ENCODE data around the gene ZFAND3. TPM values are rescaled to one million over a fixed set of nuclear protein-coding genes. Genes with fewer than 3 reads are reported as not detected.

ZFAND3 gene
- polyA plus RNA-seq, 1 donor from 2014 or later = 19.7 TPM

- Histone ChIP-seq H3K4me3 (ENCODE audit: low read length) (no peak overlapping the region), H3K36me3 (ENCODE audit: insufficient read depth, low read length) (no peaks in the 10 kb centered on the region), H3K9ac (ENCODE audit: low read length) (no peak overlapping the region), H3K9me2 (ENCODE audit: insufficient read depth, low read length) (no peaks in the 10 kb centered on the region), H3K9me3 (ENCODE audit: low read length) (no peaks in the 10 kb centered on the region), H2AFZ (ENCODE audit: low read depth, low read length) (no peak overlapping the region), H3K27ac (ENCODE audit: low read length) (no peak overlapping the region), H4K20me1 (ENCODE audit: insufficient read depth) (no peaks in the 10 kb centered on the region), H3K4me2 (ENCODE audit: low read length) (no peak overlapping the region), H3K27me3 (ENCODE audit: insufficient read depth, low read depth, low read length) (no peaks in the 10 kb centered on the region), H3F3A (ENCODE audit: insufficient read depth, low read length, poor library complexity, severe bottlenecking) (peaks cover 4% of the 10 kb centered on the region), H3K79me2 (replicated peaks; ENCODE audit: insufficient read depth, low read length) (peaks cover 54% of the 10 kb centered on the region)
- no peak for TF ChIP-seq REST (IDR thresholded peaks at IDR 0.05; ENCODE audit: borderline replicate concordance)
- TF ChIP-seq RAD21 (conservative IDR thresholded peaks at IDR 0.05) = no peak
- no peak for TF ChIP-seq SMC3 (conservative IDR thresholded peaks at IDR 0.05; ENCODE audit: poor library complexity)
- TF ChIP-seq TAF1 (IDR thresholded peaks at IDR 0.05; ENCODE audit: low read depth) = no peak
- TF ChIP-seq MXI1 (conservative IDR thresholded peaks at IDR 0.05; ENCODE audit: poor library complexity, severe bottlenecking) = no peak
- TF ChIP-seq CTCF (IDR thresholded peaks at IDR 0.05; ENCODE audit: poor library complexity, severe bottlenecking) = no peak
Measured at GRCh38 chr6:37840940-37841300, 21.4 kb downstream of the ZFAND3 start.

GRCh38 chr6:37845026-37845911 is 25.7 kb downstream of the ZFAND3 start:
- H3K9me2 ChIP-seq (ENCODE audit: insufficient read depth, low read length) = no peaks in the 10 kb centered on the region
- H3K9me3 ChIP-seq (ENCODE audit: low read length) = no peaks in the 10 kb centered on the region
- TF ChIP-seq SMC3 (conservative IDR thresholded peaks at IDR 0.05; ENCODE audit: poor library complexity) (no peak), CTCF (IDR thresholded peaks at IDR 0.05; ENCODE audit: poor library complexity, severe bottlenecking) (no peak), TAF1 (IDR thresholded peaks at IDR 0.05; ENCODE audit: low read depth) (no peak), EP300 (conservative IDR thresholded peaks at IDR 0.05; ENCODE audit: poor library complexity, severe bottlenecking) (no peak), MXI1 (conservative IDR thresholded peaks at IDR 0.05; ENCODE audit: poor library complexity, severe bottlenecking) (no peak), POLR2AphosphoS5 (IDR thresholded peaks at IDR 0.05) (no peak), REST (IDR thresholded peaks at IDR 0.05; ENCODE audit: borderline replicate concordance) (no peak), EZH2 (IDR thresholded peaks at IDR 0.05; ENCODE audit: borderline replicate concordance, insufficient read depth, low read length, poor library complexity, severe bottlenecking) (no peak), RAD21 (conservative IDR thresholded peaks at IDR 0.05) (no peak)
- H3K27me3 ChIP-seq (ENCODE audit: insufficient read depth, low read depth, low read length) = no peaks in the 10 kb centered on the region
- no peaks in the 10 kb centered on the region for H3K36me3 ChIP-seq (ENCODE audit: insufficient read depth, low read length)
- no peak overlapping the region for H3K4me2 ChIP-seq (ENCODE audit: low read length)
- H3K4me3 ChIP-seq (ENCODE audit: low read length) = no peak overlapping the region
- H3K27ac ChIP-seq (ENCODE audit: low read length) = no peak overlapping the region
- peaks cover 50% of the 10 kb centered on the region for H3K79me2 ChIP-seq (replicated peaks; ENCODE audit: insufficient read depth, low read length)
- no peak overlapping the region for H2AFZ ChIP-seq (ENCODE audit: low read depth, low read length)
- H4K20me1 ChIP-seq (ENCODE audit: insufficient read depth) = no peaks in the 10 kb centered on the region
- no peak overlapping the region for H3K9ac ChIP-seq (ENCODE audit: low read length)
- no peaks in the 10 kb centered on the region for H3F3A ChIP-seq (ENCODE audit: insufficient read depth, low read length, poor library complexity, severe bottlenecking)

Measured in neural cell (in vitro differentiated cells).